ENCODE measurements around the gene STK38L.

STK38L gene

DNA sequence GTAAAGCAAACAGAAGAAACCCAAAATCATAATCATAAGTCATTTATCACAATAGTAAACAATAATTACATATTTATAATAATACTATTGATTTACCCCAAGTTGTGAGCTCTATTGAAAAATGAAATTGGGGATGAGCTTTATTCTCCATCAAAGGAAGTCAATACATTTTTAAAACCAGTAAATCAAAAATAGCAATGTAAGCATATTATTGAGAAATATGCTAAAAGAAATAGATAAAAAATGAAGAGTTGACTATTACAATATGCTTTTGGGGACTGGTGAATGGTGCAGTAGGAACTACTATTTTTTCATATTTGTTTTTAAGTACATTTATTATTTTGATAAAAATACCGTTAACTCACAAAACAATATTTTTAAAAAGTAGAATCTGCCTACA lies 31.2 kb upstream of the STK38L start:
- no peak overlapping the region for H3K4me3 ChIP-seq (ENCODE audit: low read depth, low read length)
- H3K9ac ChIP-seq (ENCODE audit: low read depth, low read length): no peak overlapping the region
- no peak overlapping the region for H3K27ac ChIP-seq (ENCODE audit: low read depth, low read length)
- no peaks in the 10 kb centered on the region for H3K4me1 ChIP-seq (ENCODE audit: control insufficient read depth, insufficient read depth, low read length)
- no peaks in the 10 kb centered on the region for H3K27me3 ChIP-seq (ENCODE audit: control insufficient read depth, insufficient read depth, low read length)
- H3K9me3 ChIP-seq (ENCODE audit: control insufficient read depth, insufficient read depth, low read length): no peaks in the 10 kb centered on the region
- H3K36me3 ChIP-seq (ENCODE audit: control insufficient read depth, insufficient read depth, low read length): no peaks in the 10 kb centered on the region

DNA sequence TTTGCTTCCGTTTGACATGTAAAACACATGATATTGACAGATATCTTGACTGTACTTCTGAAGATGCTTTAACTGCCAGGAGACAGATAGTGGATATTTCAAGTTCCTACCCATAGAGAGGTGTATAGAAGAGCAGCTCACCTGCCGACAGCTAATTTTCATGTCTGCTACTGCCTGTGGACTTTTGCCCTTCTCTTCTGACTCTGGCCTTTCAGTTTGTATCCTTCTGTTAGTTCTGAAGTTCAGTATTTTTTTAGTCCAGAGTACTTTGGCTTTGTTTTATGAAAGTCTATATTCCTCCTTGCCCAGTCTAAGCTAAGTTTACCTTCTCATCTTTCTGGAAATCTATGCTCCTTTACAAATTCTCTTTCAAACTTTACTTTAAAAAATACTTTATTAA lies 30.8 kb upstream of the STK38L start:
- no peak overlapping the region for H3K9ac ChIP-seq (ENCODE audit: low read depth, low read length)
- no peak overlapping the region for H3K4me3 ChIP-seq (ENCODE audit: low read depth, low read length)

DNA sequence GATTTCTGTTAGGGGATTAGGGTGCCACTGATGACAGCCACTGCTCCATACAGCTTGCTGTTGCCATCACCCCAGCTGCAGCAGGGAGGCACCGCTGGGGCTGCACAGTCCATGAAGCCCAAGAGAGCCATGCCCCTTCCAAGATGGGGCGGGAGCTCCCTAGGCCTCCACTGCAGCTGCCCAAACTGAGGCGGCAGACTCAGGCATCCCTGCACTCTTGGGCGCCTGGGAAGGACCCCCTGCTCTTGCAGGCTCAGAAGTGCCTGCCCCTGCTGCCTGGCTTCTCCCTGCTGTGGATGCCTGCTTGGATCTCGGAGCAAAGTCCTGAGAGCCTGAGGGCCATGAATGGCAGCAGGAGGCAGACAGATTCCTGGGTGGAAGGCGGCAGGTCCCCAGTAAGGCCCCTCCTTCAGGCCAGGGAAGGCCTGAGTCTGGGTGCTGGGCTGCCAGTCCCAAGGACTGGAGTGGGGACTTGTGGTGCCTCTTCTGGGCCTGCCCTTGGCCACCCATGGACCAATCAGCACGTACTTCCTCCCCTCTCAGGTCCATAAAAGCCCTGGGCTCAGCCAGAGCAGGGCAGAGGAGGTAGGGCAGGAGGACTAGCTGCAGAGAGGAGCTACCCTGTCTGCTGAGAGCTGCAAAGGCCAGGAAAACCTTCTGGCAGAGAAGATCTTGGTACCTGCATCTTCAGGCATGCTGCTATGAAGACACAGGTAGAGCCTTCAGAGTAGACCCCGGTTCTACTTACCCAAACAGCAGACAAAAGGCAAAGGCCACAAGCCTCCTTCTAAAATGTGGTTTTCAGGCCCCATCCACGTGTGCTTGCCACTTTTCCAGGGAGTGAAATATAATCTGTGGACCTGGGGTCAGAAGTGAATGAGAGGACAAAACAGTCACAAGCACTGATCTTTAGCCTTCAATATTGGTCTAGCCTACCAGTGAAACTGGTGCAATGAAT lies 30.0 kb upstream of the STK38L start:
- Histone ChIP-seq H3K27ac (ENCODE audit: low read depth, low read length) (no peak overlapping the region), H3K9ac (ENCODE audit: low read depth, low read length) (no peak overlapping the region)

More for the DNA sequence above, 30.8 kb upstream of the STK38L start:
- no peaks in the 10 kb centered on the region for H3K36me3 ChIP-seq (ENCODE audit: control insufficient read depth, insufficient read depth, low read length)
- no peaks in the 10 kb centered on the region for H3K27me3 ChIP-seq (ENCODE audit: control insufficient read depth, insufficient read depth, low read length)
- H3K4me1 ChIP-seq (ENCODE audit: control insufficient read depth, insufficient read depth, low read length): no peaks in the 10 kb centered on the region
- no peaks in the 10 kb centered on the region for H3K9me3 ChIP-seq (ENCODE audit: control insufficient read depth, insufficient read depth, low read length)
- H3K27ac ChIP-seq (ENCODE audit: low read depth, low read length): no peak overlapping the region

GRCh38 chr12:27217590-27217989 lies 26.5 kb upstream of the STK38L start:
- no peak overlapping the region for H3K4me3 ChIP-seq (ENCODE audit: low read depth, low read length)
- no peaks in the 10 kb centered on the region for H3K36me3 ChIP-seq (ENCODE audit: control insufficient read depth, insufficient read depth, low read length)
- H3K4me1 ChIP-seq (ENCODE audit: control insufficient read depth, insufficient read depth, low read length): no peaks in the 10 kb centered on the region
- no peaks in the 10 kb centered on the region for H3K9me3 ChIP-seq (ENCODE audit: control insufficient read depth, insufficient read depth, low read length)
- H3K27me3 ChIP-seq (ENCODE audit: control insufficient read depth, insufficient read depth, low read length): no peaks in the 10 kb centered on the region
- H3K9ac ChIP-seq (ENCODE audit: low read depth, low read length): no peak overlapping the region
- no peak overlapping the region for H3K27ac ChIP-seq (ENCODE audit: low read depth, low read length)

More for the DNA sequence above, 30.0 kb upstream of the STK38L start:
- no peaks in the 10 kb centered on the region for H3K27me3 ChIP-seq (ENCODE audit: control insufficient read depth, insufficient read depth, low read length)
- H3K4me1 ChIP-seq (ENCODE audit: control insufficient read depth, insufficient read depth, low read length): no peaks in the 10 kb centered on the region
- no peaks in the 10 kb centered on the region for H3K9me3 ChIP-seq (ENCODE audit: control insufficient read depth, insufficient read depth, low read length)
- no peaks in the 10 kb centered on the region for H3K36me3 ChIP-seq (ENCODE audit: control insufficient read depth, insufficient read depth, low read length)
- no peak overlapping the region for H3K4me3 ChIP-seq (ENCODE audit: low read depth, low read length)

DNA sequence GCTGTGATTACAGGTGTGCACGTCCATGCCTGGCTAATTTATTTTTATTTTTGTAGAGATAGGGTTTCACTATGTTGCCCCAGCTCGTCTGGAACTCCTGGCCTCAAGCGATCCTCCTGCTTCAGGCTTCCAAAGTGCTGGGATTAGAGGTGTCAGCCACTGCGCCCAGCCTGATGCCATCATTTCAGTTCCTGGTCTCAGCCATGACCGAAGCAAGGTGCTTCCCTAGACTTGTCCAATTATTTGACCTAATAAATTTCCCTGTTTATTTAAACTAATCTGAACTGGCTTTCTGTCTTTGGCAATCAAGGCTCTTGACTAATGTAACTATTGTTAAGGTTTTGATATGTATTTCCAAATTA lies 24.4 kb upstream of the STK38L start:
- Histone ChIP-seq H3K9ac (ENCODE audit: low read depth, low read length) (no peak overlapping the region), H3K36me3 (ENCODE audit: control insufficient read depth, insufficient read depth, low read length) (no peaks in the 10 kb centered on the region), H3K4me3 (ENCODE audit: low read depth, low read length) (no peak overlapping the region), H3K9me3 (ENCODE audit: control insufficient read depth, insufficient read depth, low read length) (no peaks in the 10 kb centered on the region), H3K4me1 (ENCODE audit: control insufficient read depth, insufficient read depth, low read length) (no peaks in the 10 kb centered on the region), H3K27me3 (ENCODE audit: control insufficient read depth, insufficient read depth, low read length) (no peaks in the 10 kb centered on the region), H3K27ac (ENCODE audit: low read depth, low read length) (no peak overlapping the region)

DNA sequence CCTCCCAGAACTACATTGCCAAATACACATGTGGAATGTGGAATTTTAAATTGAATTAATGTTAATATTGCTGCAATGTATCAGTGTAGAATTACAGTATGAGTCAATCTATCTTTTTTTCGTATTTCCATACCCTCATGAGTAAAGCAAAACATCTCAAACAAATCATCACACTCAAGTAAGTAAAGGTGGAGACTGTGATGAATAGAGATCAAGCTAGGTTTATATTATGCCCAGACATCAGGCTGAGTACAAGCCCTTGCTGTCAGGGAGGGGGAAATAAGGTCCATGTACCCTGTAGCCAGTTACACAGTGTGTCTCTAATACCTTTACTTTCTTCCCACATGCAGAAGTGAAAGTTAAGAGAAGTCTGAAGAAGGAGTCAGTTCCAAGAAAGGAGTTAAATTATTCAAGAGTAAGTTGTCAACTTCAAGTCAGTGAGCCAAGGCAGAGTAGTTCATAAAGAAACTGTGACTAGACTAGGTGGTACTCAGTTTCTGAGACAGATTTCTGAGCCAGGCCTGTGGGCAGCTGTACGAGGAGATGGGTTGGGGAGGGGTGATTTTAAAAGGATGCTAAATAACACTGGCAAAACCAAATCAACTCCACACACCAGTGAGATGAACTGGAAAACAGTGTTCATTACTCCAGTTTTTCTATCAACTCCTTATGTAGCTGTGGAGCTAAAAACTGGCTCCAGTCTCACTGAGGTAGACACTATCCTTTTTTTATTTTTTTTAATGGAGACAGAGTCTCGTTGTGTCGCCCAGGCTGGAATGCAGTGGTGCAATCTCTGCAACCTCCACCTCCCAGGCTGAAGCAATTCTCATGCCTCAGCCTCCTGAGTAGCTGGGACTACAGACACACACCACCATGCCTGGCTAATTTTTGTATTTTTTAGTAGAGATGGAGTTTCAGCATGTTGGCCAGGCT lies 23.8 kb upstream of the STK38L start:
- no peak overlapping the region for H3K4me3 ChIP-seq (ENCODE audit: low read depth, low read length)
- no peak overlapping the region for H3K27ac ChIP-seq (ENCODE audit: low read depth, low read length)
- H3K9ac ChIP-seq (ENCODE audit: low read depth, low read length): no peak overlapping the region

GRCh38 chr12:27220988-27221345 lies 23.1 kb upstream of the STK38L start:
- H3K4me1 ChIP-seq (ENCODE audit: control insufficient read depth, insufficient read depth, low read length): no peaks in the 10 kb centered on the region

More for the DNA sequence above, 23.8 kb upstream of the STK38L start:
- H3K4me1 ChIP-seq (ENCODE audit: control insufficient read depth, insufficient read depth, low read length): no peaks in the 10 kb centered on the region
- H3K27me3 ChIP-seq (ENCODE audit: control insufficient read depth, insufficient read depth, low read length): no peaks in the 10 kb centered on the region
- no peaks in the 10 kb centered on the region for H3K36me3 ChIP-seq (ENCODE audit: control insufficient read depth, insufficient read depth, low read length)
- no peaks in the 10 kb centered on the region for H3K9me3 ChIP-seq (ENCODE audit: control insufficient read depth, insufficient read depth, low read length)

GRCh38 chr12:27221625-27222387 lies 22.3 kb upstream of the STK38L start:
- Histone ChIP-seq H3K9ac (ENCODE audit: low read depth, low read length) (no peak overlapping the region), H3K36me3 (ENCODE audit: control insufficient read depth, insufficient read depth, low read length) (no peaks in the 10 kb centered on the region)

More at GRCh38 chr12:27220988-27221345, 23.1 kb upstream of the STK38L start:
- Histone ChIP-seq H3K9me3 (ENCODE audit: control insufficient read depth, insufficient read depth, low read length) (no peaks in the 10 kb centered on the region), H3K4me3 (ENCODE audit: low read depth, low read length) (no peak overlapping the region), H3K27ac (ENCODE audit: low read depth, low read length) (no peak overlapping the region), H3K9ac (ENCODE audit: low read depth, low read length) (no peak overlapping the region), H3K27me3 (ENCODE audit: control insufficient read depth, insufficient read depth, low read length) (no peaks in the 10 kb centered on the region), H3K36me3 (ENCODE audit: control insufficient read depth, insufficient read depth, low read length) (no peaks in the 10 kb centered on the region)

GRCh38 chr12:27226407-27226929 lies 17.6 kb upstream of the STK38L start:
- Histone ChIP-seq H3K9ac (ENCODE audit: low read depth, low read length) (no peak overlapping the region), H3K36me3 (ENCODE audit: control insufficient read depth, insufficient read depth, low read length) (no peaks in the 10 kb centered on the region), H3K4me1 (ENCODE audit: control insufficient read depth, insufficient read depth, low read length) (no peaks in the 10 kb centered on the region), H3K27ac (ENCODE audit: low read depth, low read length) (no peak overlapping the region), H3K27me3 (ENCODE audit: control insufficient read depth, insufficient read depth, low read length) (no peaks in the 10 kb centered on the region), H3K9me3 (ENCODE audit: control insufficient read depth, insufficient read depth, low read length) (no peaks in the 10 kb centered on the region), H3K4me3 (ENCODE audit: low read depth, low read length) (no peak overlapping the region)

More at GRCh38 chr12:27221625-27222387, 22.3 kb upstream of the STK38L start:
- Histone ChIP-seq H3K4me1 (ENCODE audit: control insufficient read depth, insufficient read depth, low read length) (no peaks in the 10 kb centered on the region), H3K9me3 (ENCODE audit: control insufficient read depth, insufficient read depth, low read length) (no peaks in the 10 kb centered on the region), H3K27ac (ENCODE audit: low read depth, low read length) (no peak overlapping the region), H3K4me3 (ENCODE audit: low read depth, low read length) (no peak overlapping the region), H3K27me3 (ENCODE audit: control insufficient read depth, insufficient read depth, low read length) (no peaks in the 10 kb centered on the region)

GRCh38 chr12:27229367-27229766 lies 14.7 kb upstream of the STK38L start:
- Histone ChIP-seq H3K27ac (ENCODE audit: low read depth, low read length) (no peak overlapping the region), H3K9ac (ENCODE audit: low read depth, low read length) (no peak overlapping the region), H3K27me3 (ENCODE audit: control insufficient read depth, insufficient read depth, low read length) (no peaks in the 10 kb centered on the region), H3K9me3 (ENCODE audit: control insufficient read depth, insufficient read depth, low read length) (no peaks in the 10 kb centered on the region), H3K4me3 (ENCODE audit: low read depth, low read length) (no peak overlapping the region), H3K36me3 (ENCODE audit: control insufficient read depth, insufficient read depth, low read length) (no peaks in the 10 kb centered on the region), H3K4me1 (ENCODE audit: control insufficient read depth, insufficient read depth, low read length) (no peaks in the 10 kb centered on the region)

Data from HUES48 (cell line).